GM18511 (cell line): ENCODE data around the gene SPTBN5.
"Not testable (repeated sequence)": the region's sequence is repeated elsewhere in the genome, so short reads cannot be mapped to it uniquely, and the experiment has no call there.

Experiments
- ATAC-seq: cut with Tn5 transposase; IDR thresholded peaks from one replicate; pipeline ENCODE4 v1.9.1; 2021; ENCODE audit warnings: mild to moderate bottlenecking, moderate library complexity; ENCODE audit not compliant: unreplicated experiment

The SPTBN5 gene

GRCh38 chr15:41849204-41849603 lies 44.6 kb downstream of the SPTBN5 start:
- no peak for ATAC-seq

GRCh38 chr15:41848631-41849030 lies 45.2 kb downstream of the SPTBN5 start:
- no peak for ATAC-seq

- no peak for ATAC-seq
These were observed 45.9 kb downstream of the SPTBN5 start for GRCh38 chr15:41847981-41848380.

GRCh38 chr15:41847206-41847605 lies 46.6 kb downstream of the SPTBN5 start:
- ATAC-seq = no peak

- no peak for ATAC-seq
These were observed 49.0 kb downstream of the SPTBN5 start for GRCh38 chr15:41844814-41845213.

GRCh38 chr15:41843571-41843970 lies 50.3 kb downstream of the SPTBN5 start:
- no peak for ATAC-seq

GRCh38 chr15:41842229-41842628 lies 51.6 kb downstream of the SPTBN5 start:
- no peak for ATAC-seq

GRCh38 chr15:41841131-41841530 lies 52.7 kb downstream of the SPTBN5 start:
- no peak for ATAC-seq

GRCh38 chr15:41840673-41841072 lies 53.2 kb downstream of the SPTBN5 start:
- no peak for ATAC-seq

GRCh38 chr15:41839781-41840491 lies 53.9 kb downstream of the SPTBN5 start:
- no peak for ATAC-seq

GRCh38 chr15:41838400-41838897 lies 55.4 kb downstream of the SPTBN5 start, which contains the start of gene PLA2G4B:
TSS of gene PLA2G4B (plus strand) at chr15:41838847. CDS start at chr15:41838914, 67 bp downstream.
- no peak for ATAC-seq

GRCh38 chr15:41836713-41837454 lies 57.0 kb downstream of the SPTBN5 start:
- no peak for ATAC-seq

GRCh38 chr15:41836073-41836472 lies 57.8 kb downstream of the SPTBN5 start:
- no peak for ATAC-seq

GRCh38 chr15:41834096-41834495 lies 59.8 kb downstream of the SPTBN5 start:
- ATAC-seq = no peak

- ATAC-seq = no peak
These were observed 61.0 kb downstream of the SPTBN5 start for GRCh38 chr15:41832875-41833274.

GRCh38 chr15:41832208-41832607 lies 61.6 kb downstream of the SPTBN5 start:
- ATAC-seq = no peak

GRCh38 chr15:41831291-41831690 lies 62.6 kb downstream of the SPTBN5 start:
- not testable (repeated sequence) for ATAC-seq

- ATAC-seq = no peak
These were observed 63.8 kb downstream of the SPTBN5 start for GRCh38 chr15:41829959-41830646.

GRCh38 chr15:41828807-41829141 lies 65.1 kb downstream of the SPTBN5 start:
- ATAC-seq = no peak

- peak; percentile 74 for ATAC-seq
These were observed 65.7 kb downstream of the SPTBN5 start, which contains the start of gene JMJD7 for GRCh38 chr15:41827880-41828806. TSS of gene JMJD7 (plus strand) at chr15:41828092. CDS start at chr15:41828125, 33 bp downstream.
